GM23338 (cell line): ENCODE results near the gene DLGAP4. TPM values are rescaled to one million over a fixed set of nuclear protein-coding genes. Genes with fewer than 3 reads are reported as not detected.

Source experiments
- ATAC-seq: fragments of 200-7000 bp; cut with Tn5 transposase; 3 replicates; pipeline ENCODE4 v1.9.1; 2020
- DNase-seq: peaks from one replicate; pipeline ENCODE4 v3.0.0-alpha.2; 2015; ENCODE audit warnings: low spot score
- H2AFZ ChIP-seq: fragments of 200-600 bp; sonication (generic); 2 replicates; pipeline ENCODE4 v1.8.0; 2016; ENCODE audit warnings: antibody characterized with exemption, mild to moderate bottlenecking, moderate library complexity
- H3F3A ChIP-seq: fragments of 200-600 bp; sonication (generic); replicated peaks from 2 replicates; pipeline ENCODE4 v1.8.0; 2017; ENCODE audit warnings: antibody characterized with exemption, mixed run types, low read depth
- H3K27ac ChIP-seq: fragments of 200-600 bp; sonication (generic); 2 replicates; pipeline ENCODE4 v1.6.1; 2016; ENCODE audit warnings: low read depth
- H3K27me3 ChIP-seq: fragments of 200-600 bp; sonication (generic); 2 replicates; pipeline ENCODE4 v1.8.0; 2016; ENCODE audit warnings: mild to moderate bottlenecking, mixed run types, moderate library complexity; ENCODE audit not compliant: insufficient read depth
- H3K36me3 ChIP-seq: fragments of 200-600 bp; sonication (generic); 2 replicates; pipeline ENCODE4 v1.8.0; 2016; ENCODE audit warnings: mild to moderate bottlenecking; ENCODE audit not compliant: insufficient read depth
- H3K4me1 ChIP-seq: fragments of 200-600 bp; sonication (generic); 2 replicates; pipeline ENCODE4 v1.8.0; 2016; ENCODE audit warnings: mild to moderate bottlenecking, moderate library complexity; ENCODE audit not compliant: insufficient read depth
- H3K4me2 ChIP-seq: fragments of 200-600 bp; sonication (generic); 2 replicates; pipeline ENCODE4 v1.7.1; 2017; ENCODE audit warnings: mixed run types
- H3K4me3 ChIP-seq: fragments of 200-600 bp; sonication (generic); 2 replicates; pipeline ENCODE4 v1.6.1; 2016; ENCODE audit warnings: mixed run types
- H3K79me2 ChIP-seq: fragments of 200-600 bp; sonication (generic); replicated peaks from 2 replicates; pipeline ENCODE4 v1.8.0; 2017; ENCODE audit warnings: mild to moderate bottlenecking; ENCODE audit not compliant: insufficient read depth
- H3K9me2 ChIP-seq: fragments of 200-600 bp; sonication (generic); 2 replicates; pipeline ENCODE4 v1.8.0; 2017; ENCODE audit not compliant: insufficient read depth
- H4K20me1 ChIP-seq: fragments of 200-600 bp; sonication (generic); replicated peaks from 2 replicates; pipeline ENCODE4 v1.8.0; 2017; ENCODE audit warnings: mild to moderate bottlenecking; ENCODE audit not compliant: insufficient read depth
- H3K27ac Mint-ChIP-seq: 2 replicates; pipeline ENCODE4 v1.8.0; 2020; ENCODE audit warnings: inconsistent platforms, mild to moderate bottlenecking, moderate library complexity, mixed read lengths
- H3K27me3 Mint-ChIP-seq: 3 replicates; pipeline ENCODE4 v1.8.0; 2022; ENCODE audit warnings: low read depth, mild to moderate bottlenecking, moderate library complexity, mixed read lengths, inconsistent platforms; ENCODE audit not compliant: insufficient read depth, poor library complexity
- H3K36me3 Mint-ChIP-seq: 3 replicates; pipeline ENCODE4 v1.8.0; 2021; ENCODE audit warnings: low read depth, mild to moderate bottlenecking, inconsistent platforms, moderate library complexity, mixed read lengths
- H3K4me1 Mint-ChIP-seq: 3 replicates; pipeline ENCODE4 v1.8.0; 2020; ENCODE audit warnings: mild to moderate bottlenecking, inconsistent platforms, mixed read lengths
- H3K4me3 Mint-ChIP-seq: 3 replicates; pipeline ENCODE4 v1.8.0; 2021; ENCODE audit warnings: moderate library complexity, mild to moderate bottlenecking, inconsistent platforms, mixed read lengths
- H3K9me3 Mint-ChIP-seq: 3 replicates; pipeline ENCODE4 v1.8.0; 2020; ENCODE audit warnings: moderate library complexity, mild to moderate bottlenecking, inconsistent platforms, mixed read lengths
- CREB1 ChIP-seq: fragments of 250-450 bp; sonication (Bioruptor Pico); IDR thresholded peaks from 2 replicates; pipeline ENCODE4 v1.5.0; 2020; ENCODE audit warnings: low read depth, mild to moderate bottlenecking, moderate library complexity
- CTCF ChIP-seq, 2 experiments: fragments of 200-600 bp in 1 of 2; sonication (generic) in 1 of 2; conservative IDR thresholded peaks; 2 replicates each; pipeline versions ENCODE4 v1.5.1 to v1.6.1; 2016 to 2017; ENCODE audit warnings: antibody characterized with exemption in 2 of 2, low read depth in 2 of 2, mild to moderate bottlenecking in 2 of 2, moderate library complexity in 1 of 2
- EZH2 ChIP-seq: fragments of 200-600 bp; sonication (generic); IDR thresholded peaks from one replicate; pipeline ENCODE4 v1.8.0; 2017; ENCODE audit warnings: antibody characterized with exemption, mild to moderate bottlenecking, low read depth; ENCODE audit not compliant: unreplicated experiment
- EZH2phosphoT487 ChIP-seq: fragments of 200-600 bp; sonication (generic); IDR thresholded peaks from one replicate; pipeline ENCODE4 v1.8.1; 2018; ENCODE audit warnings: antibody characterized with exemption; ENCODE audit not compliant: unreplicated experiment
- JUNB ChIP-seq: IDR thresholded peaks from one replicate; pipeline ENCODE4 v1.6.1; 2016; ENCODE audit warnings: antibody characterized with exemption; ENCODE audit not compliant: unreplicated experiment
- NANOG ChIP-seq: IDR thresholded peaks from 2 replicates; pipeline ENCODE4 v1.6.1; 2016; ENCODE audit warnings: antibody characterized with exemption, borderline replicate concordance
- POLR2AphosphoS5 ChIP-seq: IDR thresholded peaks from 2 replicates; pipeline ENCODE4 v1.6.1; 2016; ENCODE audit warnings: antibody characterized with exemption, low read depth
- REST ChIP-seq: IDR thresholded peaks from one replicate; pipeline ENCODE4 v1.6.1; 2018; ENCODE audit warnings: antibody characterized with exemption; ENCODE audit not compliant: unreplicated experiment
- STAT1 ChIP-seq: IDR thresholded peaks from one replicate; pipeline ENCODE4 v1.6.1; 2016; ENCODE audit warnings: antibody characterized with exemption; ENCODE audit not compliant: unreplicated experiment
- ZNF114 ChIP-seq: fragments of 250-450 bp; sonication (Bioruptor Pico); IDR thresholded peaks from 2 replicates; pipeline ENCODE4 v1.5.0; 2020; ENCODE audit warnings: mild to moderate bottlenecking, moderate library complexity
- ZNF331 ChIP-seq: fragments of 250-450 bp; sonication (Bioruptor Pico); IDR thresholded peaks from 2 replicates; pipeline ENCODE4 v1.5.0; 2020; ENCODE audit warnings: low read depth, mild to moderate bottlenecking, moderate library complexity
- polyA plus RNA-seq: library from polyadenylated mRNA; unstranded; fragments of >200 nt; fragmentation: Nextera tagmentation; extraction: Ambion mirVana; gene quantifications from 2 replicates; pipeline ENCODE4 v1.2.1, GENCODE V29; 2016
- total RNA-seq: library from RNA; depleted of rRNA; stranded (reverse); fragments of >200 nt; shearing (Covaris generic); gene quantifications from 2 replicates; pipeline ENCODE4 v1.2.3, GENCODE V29; 2014
- TF ChIP-seq, protein P1 (sequence below): IDR thresholded peaks from 2 replicates; pipeline ENCODE4 v1.6.1; 2016; ENCODE audit warnings: antibody characterized with exemption
- TF ChIP-seq, protein P2 (sequence below): fragments of 250-450 bp; sonication (Bioruptor Pico); IDR thresholded peaks from 2 replicates; pipeline ENCODE4 v1.5.0; 2020; ENCODE audit warnings: mild to moderate bottlenecking, moderate library complexity

DLGAP4 gene
- total and polyA plus RNA-seq, 2 experiments from 2014 or later, result 46.1 to 52.2 TPM

DNA sequence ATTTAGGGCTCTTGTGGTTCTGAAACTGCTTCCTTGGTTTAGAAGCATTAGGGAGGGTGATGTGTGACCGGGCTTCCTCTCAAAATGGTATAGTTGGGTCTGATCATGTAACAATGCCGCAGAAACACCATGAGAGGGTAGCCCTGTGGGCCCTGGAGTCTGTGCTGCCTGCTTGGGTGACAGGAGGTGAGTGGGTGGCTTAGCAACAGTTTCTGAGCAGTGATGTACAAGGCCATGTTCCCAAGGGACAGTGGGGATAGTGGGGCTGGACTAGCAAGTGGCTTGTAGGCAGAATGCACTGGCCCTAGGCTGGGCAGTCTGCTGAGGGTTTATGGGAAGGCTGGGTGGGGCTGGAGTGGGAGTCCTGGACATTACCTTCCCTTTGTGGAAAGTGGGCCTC lies 128.2 kb downstream of the DLGAP4 start:
- Histone ChIP-seq H3K4me1 (no peaks in the 10 kb centered on the region), H3K79me2 (no peaks in the 10 kb centered on the region), H3K27ac (no peak overlapping the region), H3K36me3 (no peaks in the 10 kb centered on the region), H2AFZ (no peak overlapping the region), H3K4me3 (no peak overlapping the region), H3K4me2 (no peak overlapping the region), H3K27me3 (peaks cover 10% of the 10 kb centered on the region; the same call in 1 of the 2 replicates), H4K20me1 (no peaks in the 10 kb centered on the region), H3F3A (no peaks in the 10 kb centered on the region), H3K9me2 (no peaks in the 10 kb centered on the region)
- TF ChIP-seq CTCF (conservative IDR thresholded peaks at IDR 0.05; ENCODE audit: low read depth in 2 of 2) (no peak), POLR2AphosphoS5 (no peak), EZH2phosphoT487 (no peak), STAT1 (no peak), CREB1 (CRISPR knock-in tag) (no peak), ZNF114 (CRISPR knock-in tag) (no peak), NANOG (no peak), ZNF331 (CRISPR knock-in tag) (no peak), EZH2 (no peak), JUNB (no peak), REST (no peak)
- TF ChIP-seq, protein P1, sequence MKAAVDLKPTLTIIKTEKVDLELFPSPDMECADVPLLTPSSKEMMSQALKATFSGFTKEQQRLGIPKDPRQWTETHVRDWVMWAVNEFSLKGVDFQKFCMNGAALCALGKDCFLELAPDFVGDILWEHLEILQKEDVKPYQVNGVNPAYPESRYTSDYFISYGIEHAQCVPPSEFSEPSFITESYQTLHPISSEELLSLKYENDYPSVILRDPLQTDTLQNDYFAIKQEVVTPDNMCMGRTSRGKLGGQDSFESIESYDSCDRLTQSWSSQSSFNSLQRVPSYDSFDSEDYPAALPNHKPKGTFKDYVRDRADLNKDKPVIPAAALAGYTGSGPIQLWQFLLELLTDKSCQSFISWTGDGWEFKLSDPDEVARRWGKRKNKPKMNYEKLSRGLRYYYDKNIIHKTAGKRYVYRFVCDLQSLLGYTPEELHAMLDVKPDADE, result no peak
- TF ChIP-seq, protein P2, sequence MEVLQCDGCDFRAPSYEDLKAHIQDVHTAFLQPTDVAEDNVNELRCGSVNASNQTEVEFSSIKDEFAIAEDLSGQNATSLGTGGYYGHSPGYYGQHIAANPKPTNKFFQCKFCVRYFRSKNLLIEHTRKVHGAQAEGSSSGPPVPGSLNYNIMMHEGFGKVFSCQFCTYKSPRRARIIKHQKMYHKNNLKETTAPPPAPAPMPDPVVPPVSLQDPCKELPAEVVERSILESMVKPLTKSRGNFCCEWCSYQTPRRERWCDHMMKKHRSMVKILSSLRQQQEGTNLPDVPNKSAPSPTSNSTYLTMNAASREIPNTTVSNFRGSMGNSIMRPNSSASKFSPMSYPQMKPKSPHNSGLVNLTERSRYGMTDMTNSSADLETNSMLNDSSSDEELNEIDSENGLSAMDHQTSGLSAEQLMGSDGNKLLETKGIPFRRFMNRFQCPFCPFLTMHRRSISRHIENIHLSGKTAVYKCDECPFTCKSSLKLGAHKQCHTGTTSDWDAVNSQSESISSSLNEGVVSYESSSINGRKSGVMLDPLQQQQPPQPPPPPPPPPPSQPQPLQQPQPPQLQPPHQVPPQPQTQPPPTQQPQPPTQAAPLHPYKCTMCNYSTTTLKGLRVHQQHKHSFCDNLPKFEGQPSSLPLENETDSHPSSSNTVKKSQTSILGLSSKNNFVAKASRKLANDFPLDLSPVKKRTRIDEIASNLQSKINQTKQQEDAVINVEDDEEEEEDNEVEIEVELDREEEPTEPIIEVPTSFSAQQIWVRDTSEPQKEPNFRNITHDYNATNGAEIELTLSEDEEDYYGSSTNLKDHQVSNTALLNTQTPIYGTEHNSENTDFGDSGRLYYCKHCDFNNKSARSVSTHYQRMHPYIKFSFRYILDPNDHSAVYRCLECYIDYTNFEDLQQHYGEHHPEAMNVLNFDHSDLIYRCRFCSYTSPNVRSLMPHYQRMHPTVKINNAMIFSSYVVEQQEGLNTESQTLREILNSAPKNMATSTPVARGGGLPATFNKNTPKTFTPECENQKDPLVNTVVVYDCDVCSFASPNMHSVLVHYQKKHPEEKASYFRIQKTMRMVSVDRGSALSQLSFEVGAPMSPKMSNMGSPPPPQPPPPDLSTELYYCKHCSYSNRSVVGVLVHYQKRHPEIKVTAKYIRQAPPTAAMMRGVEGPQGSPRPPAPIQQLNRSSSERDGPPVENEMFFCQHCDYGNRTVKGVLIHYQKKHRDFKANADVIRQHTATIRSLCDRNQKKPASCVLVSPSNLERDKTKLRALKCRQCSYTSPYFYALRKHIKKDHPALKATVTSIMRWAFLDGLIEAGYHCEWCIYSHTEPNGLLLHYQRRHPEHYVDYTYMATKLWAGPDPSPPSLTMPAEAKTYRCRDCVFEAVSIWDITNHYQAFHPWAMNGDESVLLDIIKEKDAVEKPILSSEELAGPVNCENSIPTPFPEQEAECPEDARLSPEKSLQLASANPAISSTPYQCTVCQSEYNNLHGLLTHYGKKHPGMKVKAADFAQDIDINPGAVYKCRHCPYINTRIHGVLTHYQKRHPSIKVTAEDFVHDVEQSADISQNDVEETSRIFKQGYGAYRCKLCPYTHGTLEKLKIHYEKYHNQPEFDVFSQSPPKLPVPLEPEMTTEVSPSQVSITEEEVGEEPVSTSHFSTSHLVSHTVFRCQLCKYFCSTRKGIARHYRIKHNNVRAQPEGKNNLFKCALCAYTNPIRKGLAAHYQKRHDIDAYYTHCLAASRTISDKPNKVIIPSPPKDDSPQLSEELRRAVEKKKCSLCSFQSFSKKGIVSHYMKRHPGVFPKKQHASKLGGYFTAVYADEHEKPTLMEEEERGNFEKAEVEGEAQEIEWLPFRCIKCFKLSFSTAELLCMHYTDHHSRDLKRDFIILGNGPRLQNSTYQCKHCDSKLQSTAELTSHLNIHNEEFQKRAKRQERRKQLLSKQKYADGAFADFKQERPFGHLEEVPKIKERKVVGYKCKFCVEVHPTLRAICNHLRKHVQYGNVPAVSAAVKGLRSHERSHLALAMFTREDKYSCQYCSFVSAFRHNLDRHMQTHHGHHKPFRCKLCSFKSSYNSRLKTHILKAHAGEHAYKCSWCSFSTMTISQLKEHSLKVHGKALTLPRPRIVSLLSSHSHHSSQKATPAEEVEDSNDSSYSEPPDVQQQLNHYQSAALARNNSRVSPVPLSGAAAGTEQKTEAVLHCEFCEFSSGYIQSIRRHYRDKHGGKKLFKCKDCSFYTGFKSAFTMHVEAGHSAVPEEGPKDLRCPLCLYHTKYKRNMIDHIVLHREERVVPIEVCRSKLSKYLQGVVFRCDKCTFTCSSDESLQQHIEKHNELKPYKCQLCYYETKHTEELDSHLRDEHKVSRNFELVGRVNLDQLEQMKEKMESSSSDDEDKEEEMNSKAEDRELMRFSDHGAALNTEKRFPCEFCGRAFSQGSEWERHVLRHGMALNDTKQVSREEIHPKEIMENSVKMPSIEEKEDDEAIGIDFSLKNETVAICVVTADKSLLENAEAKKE, result no peak
- Mint-ChIP-seq H3K4me3 (no peak overlapping the region; the same call in 2 of the 3 replicates), H3K27me3 (peaks cover 4% of the 10 kb centered on the region), H3K27ac (no peak overlapping the region), H3K9me3 (no peaks in the 10 kb centered on the region), H3K4me1 (peaks cover 3% of the 10 kb centered on the region), H3K36me3 (no peaks in the 10 kb centered on the region)
- no peak for DNase-seq
- no peak for ATAC-seq
